Smooth muscle cell (in vitro differentiated cells): Measurements from ENCODE around the gene INSL3. TPM values are rescaled to one million over a fixed set of nuclear protein-coding genes. Genes with fewer than 3 reads are reported as not detected.
"Not testable (repeated sequence)": the region's sequence is repeated elsewhere in the genome, so short reads cannot be mapped to it uniquely, and the experiment has no call there.

Source experiments
- DNase-seq: peaks from one replicate; lab custom pipeline; 2025; ENCODE audit not compliant: unreplicated experiment; lab: John Stamatoyannopoulos, UW
- H2AFZ ChIP-seq: fragments of 200-600 bp; sonication (generic); 2 replicates; pipeline ENCODE4 v1.6.0; 2016; ENCODE audit warnings: antibody characterized with exemption, low read depth, mild to moderate bottlenecking
- H3F3A ChIP-seq: fragments of 200-600 bp; sonication (generic); 2 replicates; pipeline ENCODE4 v1.6.0; 2017; ENCODE audit warnings: antibody characterized with exemption, low read depth
- H3K27ac ChIP-seq: fragments of 200-600 bp; sonication (generic); 2 replicates; pipeline ENCODE4 v1.5.1; 2016; ENCODE audit warnings: low read depth, mild to moderate bottlenecking
- H3K27me3 ChIP-seq: fragments of 200-600 bp; sonication (generic); 2 replicates; pipeline ENCODE4 v1.6.1; 2016; ENCODE audit warnings: low read depth, mild to moderate bottlenecking
- H3K36me3 ChIP-seq: fragments of 200-600 bp; sonication (generic); 2 replicates; pipeline ENCODE4 v1.5.1; 2016; ENCODE audit warnings: low read depth
- H3K4me1 ChIP-seq: fragments of 200-600 bp; sonication (generic); 2 replicates; pipeline ENCODE4 v1.5.1; 2016; ENCODE audit warnings: low read depth
- H3K4me2 ChIP-seq: fragments of 200-600 bp; sonication (generic); 2 replicates; pipeline ENCODE4 v1.6.0; 2016; ENCODE audit warnings: mild to moderate bottlenecking
- H3K4me3 ChIP-seq: fragments of 200-600 bp; sonication (generic); 2 replicates; pipeline ENCODE4 v1.5.1; 2016; ENCODE audit warnings: mild to moderate bottlenecking
- H3K79me2 ChIP-seq: fragments of 200-600 bp; sonication (generic); 2 replicates; pipeline ENCODE4 v1.6.0; 2016; ENCODE audit warnings: low read depth, mild to moderate bottlenecking
- H3K9ac ChIP-seq: fragments of 200-600 bp; sonication (generic); 2 replicates; pipeline ENCODE4 v1.6.0; 2016; ENCODE audit warnings: low read depth
- H3K9me3 ChIP-seq: fragments of 200-600 bp; sonication (generic); replicated peaks from 2 replicates; pipeline ENCODE4 v1.5.1; 2016; ENCODE audit warnings: low read depth
- H4K20me1 ChIP-seq: fragments of 200-600 bp; sonication (generic); 2 replicates; pipeline ENCODE4 v1.6.0; 2016; ENCODE audit warnings: low read depth
- WGBS: methylation state at CpG from one replicate; pipeline ENCODE4 v1.1.7; 2016; ENCODE audit warnings: low lambda C conversion rate; 5-methylcytosine and 5-hydroxymethylcytosine counted together
- polyA plus RNA-seq: library from polyadenylated mRNA; unstranded; fragments of >200 nt; fragmentation: Nextera tagmentation; extraction: Ambion mirVana; gene quantifications from 2 replicates; pipeline ENCODE4 v1.2.1, GENCODE V29; 2016
- total RNA-seq: library from RNA; depleted of rRNA; stranded (reverse); fragments of >200 nt; gene quantifications from 2 replicates; pipeline ENCODE4 v1.2.3, GENCODE V29; 2014
- TF ChIP-seq, protein P1 (sequence below): fragments of 200-600 bp; sonication (generic); IDR thresholded peaks from 2 replicates; pipeline ENCODE4 v1.5.1; 2017; ENCODE audit warnings: borderline replicate concordance, mild to moderate bottlenecking, antibody characterized with exemption; ENCODE audit not compliant: insufficient read depth, poor library complexity, severe bottlenecking

The INSL3 gene
- total and polyA plus RNA-seq, 2 experiments from 2014 or later: 0.80 to 1.1 TPM

DNA sequence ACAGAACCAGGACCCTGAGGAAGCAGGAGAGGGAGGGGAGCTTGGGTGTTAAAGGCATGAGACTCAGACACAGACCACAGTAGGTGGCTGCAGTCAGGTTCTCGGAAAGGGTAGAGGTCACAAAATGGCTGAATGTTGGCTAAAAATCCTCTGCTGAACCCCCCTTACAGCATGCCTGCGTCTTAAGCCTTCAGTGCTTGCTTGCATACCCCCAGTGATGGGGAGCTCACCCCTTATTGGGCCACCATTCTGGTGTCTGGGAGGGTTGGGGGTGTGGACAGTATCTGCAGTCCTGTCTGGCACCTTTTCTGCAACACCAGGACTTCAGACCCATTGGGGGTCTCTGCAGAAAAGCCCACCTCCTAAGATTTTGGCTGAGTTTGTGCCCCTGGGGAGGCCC lies 40.5 kb downstream of the INSL3 start:
- Histone ChIP-seq H3K27me3 (no peaks in the 10 kb centered on the region), H3K4me3 (no peak overlapping the region), H3K4me2 (no peak overlapping the region), H3K79me2 (no peaks in the 10 kb centered on the region), H3K36me3 (no peaks in the 10 kb centered on the region), H3F3A (no peaks in the 10 kb centered on the region), H3K9ac (no peak overlapping the region), H2AFZ (no peak overlapping the region), H3K9me3 (no peaks in the 10 kb centered on the region), H3K4me1 (peaks cover 7% of the 10 kb centered on the region), H3K27ac (no peak overlapping the region), H4K20me1 (no peaks in the 10 kb centered on the region)
- DNase-seq: no peak
- WGBS: 91% methylated on average over 2 of the region's 2 CpGs
- TF ChIP-seq, protein P1, sequence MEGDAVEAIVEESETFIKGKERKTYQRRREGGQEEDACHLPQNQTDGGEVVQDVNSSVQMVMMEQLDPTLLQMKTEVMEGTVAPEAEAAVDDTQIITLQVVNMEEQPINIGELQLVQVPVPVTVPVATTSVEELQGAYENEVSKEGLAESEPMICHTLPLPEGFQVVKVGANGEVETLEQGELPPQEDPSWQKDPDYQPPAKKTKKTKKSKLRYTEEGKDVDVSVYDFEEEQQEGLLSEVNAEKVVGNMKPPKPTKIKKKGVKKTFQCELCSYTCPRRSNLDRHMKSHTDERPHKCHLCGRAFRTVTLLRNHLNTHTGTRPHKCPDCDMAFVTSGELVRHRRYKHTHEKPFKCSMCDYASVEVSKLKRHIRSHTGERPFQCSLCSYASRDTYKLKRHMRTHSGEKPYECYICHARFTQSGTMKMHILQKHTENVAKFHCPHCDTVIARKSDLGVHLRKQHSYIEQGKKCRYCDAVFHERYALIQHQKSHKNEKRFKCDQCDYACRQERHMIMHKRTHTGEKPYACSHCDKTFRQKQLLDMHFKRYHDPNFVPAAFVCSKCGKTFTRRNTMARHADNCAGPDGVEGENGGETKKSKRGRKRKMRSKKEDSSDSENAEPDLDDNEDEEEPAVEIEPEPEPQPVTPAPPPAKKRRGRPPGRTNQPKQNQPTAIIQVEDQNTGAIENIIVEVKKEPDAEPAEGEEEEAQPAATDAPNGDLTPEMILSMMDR: no peak

DNA sequence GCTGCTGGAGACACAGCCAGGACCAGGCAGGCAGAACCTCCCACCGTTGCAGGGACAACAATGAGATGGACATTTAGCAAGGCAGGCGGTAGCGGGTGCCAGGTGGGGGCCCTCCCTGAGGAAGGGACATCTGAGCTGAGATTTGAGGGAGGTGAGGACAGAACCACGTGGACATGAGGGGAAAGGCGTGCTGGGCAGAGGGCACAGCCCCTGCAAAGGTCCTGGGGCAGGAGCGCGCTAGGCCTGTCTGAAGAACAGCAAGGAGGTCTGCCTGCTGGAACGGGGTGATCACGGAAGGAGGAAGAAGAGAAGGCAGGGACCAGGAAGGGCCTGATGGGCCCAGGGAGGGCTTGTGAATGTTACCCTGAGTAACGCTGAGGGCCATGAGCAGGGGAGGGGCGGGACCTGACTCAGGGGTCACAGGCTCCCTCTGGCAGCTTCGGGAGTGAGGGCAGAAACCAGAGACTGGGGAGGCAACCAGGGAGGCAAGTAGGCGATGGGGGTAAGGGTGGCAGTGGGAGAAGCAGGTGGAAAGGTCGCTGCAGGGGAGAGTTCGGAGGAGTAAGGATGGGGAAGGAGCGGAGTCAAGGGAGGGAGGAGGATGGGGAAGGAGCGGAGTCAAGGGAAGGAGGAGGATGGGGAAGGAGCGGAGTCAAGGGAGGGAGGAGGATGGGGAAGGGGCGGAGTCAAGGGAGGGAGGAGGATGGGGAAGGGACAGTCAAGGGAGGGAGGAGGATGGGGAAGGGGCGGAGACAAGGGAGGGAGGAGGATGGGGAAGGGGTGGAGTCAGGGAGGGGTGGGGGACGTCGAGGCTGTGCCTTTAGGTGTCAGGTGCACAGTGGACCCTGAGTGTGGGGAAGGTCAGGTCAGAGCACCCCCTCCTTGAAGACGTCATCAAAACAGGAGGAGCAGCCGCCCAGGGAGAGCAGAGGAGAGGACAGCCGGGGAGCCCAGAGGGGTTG lies 42.1 kb downstream of the INSL3 start:
- Histone ChIP-seq H2AFZ (peak overlapping the region; percentile 84), H3F3A (no peaks in the 10 kb centered on the region), H3K4me1 (peaks cover 7% of the 10 kb centered on the region), H3K36me3 (no peaks in the 10 kb centered on the region), H3K4me2 (peak overlapping the region; percentile 83), H3K27me3 (no peaks in the 10 kb centered on the region), H3K9me3 (no peaks in the 10 kb centered on the region), H4K20me1 (no peaks in the 10 kb centered on the region), H3K4me3 (peak overlapping the region; percentile 42), H3K27ac (no peak overlapping the region), H3K79me2 (no peaks in the 10 kb centered on the region), H3K9ac (no peak overlapping the region)
- TF ChIP-seq, protein P1: no peak
- WGBS: 14% methylated on average over 16 of the region's 25 CpGs
- DNase-seq: no peak

DNA sequence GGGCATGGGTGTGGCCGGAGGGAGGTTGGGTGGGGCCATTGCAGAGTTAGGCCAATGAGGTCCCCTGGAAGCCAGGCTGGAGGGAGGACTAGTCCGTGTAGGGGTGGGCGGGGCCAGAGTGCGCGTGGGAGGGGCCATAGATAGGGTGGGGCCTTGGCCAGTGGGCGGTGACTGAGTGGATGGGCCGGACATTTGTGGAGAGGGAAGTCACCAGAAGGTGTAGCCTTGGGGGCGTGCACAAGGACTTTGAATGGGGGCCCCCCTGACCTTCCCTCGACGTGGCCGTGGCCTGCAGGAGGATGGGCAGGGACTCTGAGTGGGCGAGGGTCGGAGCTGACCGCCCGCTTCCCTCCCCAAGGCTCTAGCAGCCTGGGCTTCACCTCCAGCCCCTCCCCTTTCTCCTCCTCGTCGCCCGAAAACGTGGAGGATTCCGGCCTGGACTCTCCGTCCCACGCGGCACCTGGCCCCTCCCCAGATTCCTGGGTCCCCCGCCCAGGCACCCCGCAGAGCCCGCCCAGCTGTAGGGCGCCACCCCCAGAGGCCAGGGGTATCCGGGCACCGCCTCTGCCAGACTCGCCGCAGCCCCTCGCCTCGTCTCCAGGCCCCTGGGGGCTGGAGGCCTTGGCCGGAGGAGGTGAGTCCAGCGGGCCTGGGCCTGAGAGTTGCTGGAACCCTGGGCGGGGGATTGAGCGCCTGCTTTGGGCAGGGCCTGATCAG lies 42.9 kb downstream of the INSL3 start:
- Histone ChIP-seq H3K4me3 (peak overlapping the region; percentile 42), H4K20me1 (no peaks in the 10 kb centered on the region), H3K27me3 (no peaks in the 10 kb centered on the region), H3K4me2 (peak overlapping the region; percentile 83), H3K79me2 (no peaks in the 10 kb centered on the region), H3F3A (no peaks in the 10 kb centered on the region), H3K9me3 (no peaks in the 10 kb centered on the region), H3K4me1 (peaks cover 7% of the 10 kb centered on the region), H3K27ac (no peak overlapping the region), H3K9ac (no peak overlapping the region), H2AFZ (peak overlapping the region; percentile 84), H3K36me3 (no peaks in the 10 kb centered on the region)
- WGBS: 4% methylated on average over 25 of the region's 37 CpGs
- peak; percentile 7 for DNase-seq
- TF ChIP-seq, protein P1: no peak

DNA sequence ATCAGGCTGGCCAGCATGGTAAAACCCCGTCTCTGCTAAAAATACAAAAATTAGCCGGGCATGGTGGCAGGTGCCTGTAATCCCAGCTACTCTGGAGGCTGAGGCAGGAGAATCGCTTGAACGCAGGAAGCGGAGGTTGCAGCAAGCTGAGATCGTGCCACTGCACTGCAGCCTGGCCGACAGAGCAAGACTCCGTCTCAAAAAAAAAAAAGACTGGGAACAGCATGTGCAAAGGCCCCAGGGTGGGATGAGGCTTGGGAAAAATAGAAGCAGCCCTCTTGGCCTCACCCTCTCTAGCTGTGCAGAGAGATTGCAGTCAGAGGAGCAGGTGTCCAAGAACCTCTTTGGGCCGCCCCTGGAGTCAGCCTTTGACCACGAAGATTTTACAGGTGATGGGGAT lies 43.5 kb downstream of the INSL3 start:
- WGBS: 80% methylated on average over 10 of the region's 10 CpGs
- H3K27me3 ChIP-seq, H3K9ac ChIP-seq, H2AFZ ChIP-seq, H4K20me1 ChIP-seq, H3K4me3 ChIP-seq, H3K27ac ChIP-seq, H3K79me2 ChIP-seq, H3F3A ChIP-seq, H3K9me3 ChIP-seq, H3K4me1 ChIP-seq, H3K36me3 ChIP-seq, H3K4me2 ChIP-seq, DNase-seq: not testable (repeated sequence)
